Measurements from ENCODE around the gene SMDT1.
"Not testable (repeated sequence)": the region's sequence is repeated elsewhere in the genome, so short reads cannot be mapped to it uniquely, and the experiment has no call there.

GRCh38 chr22:42123529-42123928 lies 44.0 kb downstream of the SMDT1 start:
- not testable (repeated sequence) for TF ChIP-seq CTCF (IDR thresholded peaks at IDR 0.05); EZH2 (IDR thresholded peaks at IDR 0.05; ENCODE audit: borderline replicate concordance, insufficient read depth, low read depth, low read length, poor library complexity, severe bottlenecking)
